GM19238 (cell line): Measurements from ENCODE around the gene GLIPR2.
"Not testable (repeated sequence)": the region's sequence is repeated elsewhere in the genome, so short reads cannot be mapped to it uniquely, and the experiment has no call there.

Source experiments
- DNase-seq: peaks from one replicate; pipeline ENCODE4 v3.0.0; 2011; ENCODE audit warnings: low spot score; ENCODE audit not compliant: insufficient read length

Gene GLIPR2

DNA sequence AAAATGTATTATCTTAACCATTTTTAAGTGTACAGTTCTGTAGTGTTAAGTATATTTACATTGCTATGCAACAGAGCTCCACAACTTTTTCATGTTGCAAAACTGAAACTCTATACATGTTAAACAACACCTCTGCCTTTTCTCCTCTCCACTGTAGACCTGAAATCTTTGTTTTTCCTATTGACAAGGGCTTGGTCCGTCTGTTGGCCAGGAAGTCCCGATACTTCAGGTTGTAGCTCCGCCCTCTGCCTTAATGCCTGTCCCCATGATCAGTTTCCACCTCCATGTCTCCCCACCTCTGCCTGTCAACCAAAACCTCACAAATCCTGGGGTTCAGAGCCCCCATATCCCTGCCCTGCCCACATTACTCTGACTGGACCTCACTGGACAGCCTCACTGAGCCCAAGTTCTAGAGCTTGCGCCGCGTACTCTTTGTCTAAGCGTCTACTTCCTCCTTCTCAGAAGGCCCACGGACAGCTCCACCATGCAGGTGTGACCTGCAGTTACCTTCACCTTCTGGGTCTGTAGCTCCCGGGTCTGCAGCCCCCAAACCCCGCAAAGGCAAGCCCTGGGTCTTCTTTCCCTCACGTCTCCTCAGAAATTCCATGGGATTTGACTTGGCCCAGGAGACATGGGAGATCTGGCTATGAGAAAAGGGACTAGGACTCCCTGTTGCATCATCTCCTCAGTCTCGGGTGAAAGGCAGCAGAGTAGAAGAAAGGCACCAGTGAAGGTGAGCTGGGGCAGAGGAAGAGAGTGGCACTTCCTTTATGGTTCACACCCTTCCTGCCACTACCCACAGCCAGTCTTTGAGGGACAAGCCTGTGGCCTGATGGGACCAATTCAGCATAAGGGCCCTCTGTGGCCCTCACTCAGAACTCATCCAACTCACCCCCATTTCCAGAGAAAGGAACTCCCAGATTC, 8.0 kb downstream of the GLIPR2 start:
- DNase-seq = no peak

DNA sequence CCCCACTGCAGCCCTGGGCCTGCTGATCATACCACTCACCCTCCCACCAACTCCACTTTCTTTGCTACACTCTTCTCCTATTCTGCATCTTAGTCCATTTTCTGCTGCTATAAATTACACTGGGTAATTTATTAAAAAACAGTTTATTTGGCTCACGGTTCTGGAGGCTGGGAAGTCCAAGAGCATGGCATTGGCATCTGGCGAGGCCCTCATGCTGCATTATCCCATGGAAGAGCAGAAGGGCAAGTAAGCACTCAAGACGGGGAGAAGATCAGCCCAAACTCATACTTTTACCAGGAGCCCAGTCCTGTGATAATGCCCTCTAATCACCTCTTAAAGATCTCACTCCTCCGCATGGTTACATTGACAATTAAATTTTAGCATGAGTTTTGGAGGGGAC, 9.4 kb downstream of the GLIPR2 start:
- no peak for DNase-seq

DNA sequence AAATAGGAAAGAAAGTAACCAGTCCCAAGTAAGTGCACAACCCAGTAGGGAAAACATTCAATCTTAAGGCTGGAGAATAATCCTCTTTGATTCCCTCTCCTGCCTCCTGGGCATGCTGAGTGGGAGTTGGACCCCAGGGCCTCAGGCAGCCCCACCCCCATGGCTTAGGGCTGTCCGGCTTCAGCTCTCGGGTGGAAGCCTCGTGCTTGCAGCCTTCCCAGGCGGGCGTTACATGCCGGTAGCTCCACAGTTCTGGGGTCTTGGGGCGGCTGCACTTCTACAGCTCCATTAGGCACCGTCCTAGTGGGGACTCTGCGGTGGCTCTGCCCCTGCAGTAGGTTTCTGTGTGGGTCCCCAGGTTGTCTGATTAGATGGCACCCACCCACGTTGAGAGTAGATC, 10.1 kb downstream of the GLIPR2 start:
- no peak for DNase-seq

DNA sequence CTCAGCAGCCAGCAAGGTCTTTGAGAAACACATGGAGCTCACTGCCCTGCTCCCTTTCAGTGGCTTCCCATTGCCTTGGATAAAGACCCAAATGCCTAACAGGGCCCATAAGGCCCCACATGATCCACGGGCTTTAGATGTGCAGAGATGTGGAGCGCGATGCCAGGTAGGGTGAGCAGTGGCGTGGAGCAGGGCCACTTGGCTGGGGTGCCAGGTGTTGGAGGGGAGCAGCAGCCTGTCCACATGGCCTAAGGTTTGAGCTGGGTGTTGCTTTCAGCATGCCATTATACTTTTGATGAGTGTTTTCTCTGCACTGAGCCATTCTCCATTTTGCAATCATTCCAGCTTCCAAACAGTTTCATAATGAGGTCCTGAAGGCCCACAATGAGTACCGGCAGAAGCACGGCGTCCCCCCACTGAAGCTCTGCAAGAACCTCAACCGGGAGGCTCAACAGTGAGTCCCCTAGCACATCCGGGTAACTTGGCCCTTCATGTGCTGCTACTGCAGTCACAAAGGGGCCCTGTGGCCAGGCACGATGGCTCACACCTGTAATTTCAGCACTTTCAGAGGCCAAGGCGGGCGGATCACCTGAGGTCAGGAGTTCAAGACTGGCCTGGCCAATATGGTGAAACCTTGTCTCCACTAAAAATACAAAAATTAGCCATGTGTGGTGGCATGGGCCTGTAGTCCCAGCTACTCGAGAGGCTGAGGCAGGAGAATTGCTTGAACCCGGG, 11.1 kb downstream of the GLIPR2 start:
- DNase-seq = no peak

DNA sequence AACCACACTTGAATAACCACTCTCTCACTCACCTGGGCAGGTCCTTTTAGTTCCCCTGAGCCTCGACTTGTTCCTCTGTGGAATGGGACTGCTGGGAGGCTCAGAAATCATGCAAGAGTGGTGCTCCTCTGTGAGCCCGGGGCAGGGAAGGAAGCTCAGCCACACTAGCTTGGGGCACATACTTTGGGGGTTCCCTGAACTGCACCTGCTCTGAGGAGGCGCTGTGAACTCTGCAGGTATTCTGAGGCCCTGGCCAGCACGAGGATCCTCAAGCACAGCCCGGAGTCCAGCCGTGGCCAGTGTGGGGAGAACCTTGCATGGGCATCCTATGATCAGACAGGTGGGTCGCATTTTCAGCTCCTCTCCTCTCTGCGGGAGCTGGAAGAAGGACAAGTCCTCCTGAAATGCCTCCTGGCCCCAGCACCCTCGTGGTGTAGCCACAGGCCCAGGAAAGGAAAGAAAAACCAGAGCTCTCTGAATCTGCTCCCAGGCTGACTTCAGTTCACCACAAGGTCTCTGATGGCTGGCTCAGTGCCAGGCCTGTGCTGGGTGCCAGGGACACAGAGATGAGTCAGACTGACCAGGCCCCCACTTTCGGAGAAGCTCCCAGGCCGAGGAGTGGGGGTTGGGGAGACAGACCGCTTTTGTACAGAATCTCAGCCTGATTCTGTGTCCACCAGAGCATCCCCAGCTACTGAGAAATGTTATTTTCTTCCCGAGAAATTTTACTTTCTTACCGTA, 11.9 kb downstream of the GLIPR2 start:
- peak; percentile 53 for DNase-seq

DNA sequence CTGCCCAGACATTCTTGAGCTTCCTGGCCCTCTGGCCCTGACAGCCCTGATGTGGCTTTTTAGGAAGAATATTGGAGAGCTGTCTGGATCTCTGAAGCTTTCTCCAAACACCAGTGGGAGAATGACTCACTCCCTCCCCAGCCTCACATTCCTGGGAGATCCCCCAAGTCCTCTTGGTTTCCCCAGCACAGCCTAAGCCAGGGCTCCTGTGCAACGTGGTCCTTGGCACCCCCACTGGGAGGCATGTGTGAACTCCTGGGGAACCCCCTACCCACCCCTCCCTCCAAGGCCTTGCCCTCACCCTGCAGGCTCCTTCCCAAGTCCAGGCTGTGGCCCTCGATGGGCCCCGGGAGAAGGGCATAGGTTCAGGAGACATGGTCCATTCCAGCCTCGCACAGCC, 12.7 kb downstream of the GLIPR2 start:
- no peak for DNase-seq

DNA sequence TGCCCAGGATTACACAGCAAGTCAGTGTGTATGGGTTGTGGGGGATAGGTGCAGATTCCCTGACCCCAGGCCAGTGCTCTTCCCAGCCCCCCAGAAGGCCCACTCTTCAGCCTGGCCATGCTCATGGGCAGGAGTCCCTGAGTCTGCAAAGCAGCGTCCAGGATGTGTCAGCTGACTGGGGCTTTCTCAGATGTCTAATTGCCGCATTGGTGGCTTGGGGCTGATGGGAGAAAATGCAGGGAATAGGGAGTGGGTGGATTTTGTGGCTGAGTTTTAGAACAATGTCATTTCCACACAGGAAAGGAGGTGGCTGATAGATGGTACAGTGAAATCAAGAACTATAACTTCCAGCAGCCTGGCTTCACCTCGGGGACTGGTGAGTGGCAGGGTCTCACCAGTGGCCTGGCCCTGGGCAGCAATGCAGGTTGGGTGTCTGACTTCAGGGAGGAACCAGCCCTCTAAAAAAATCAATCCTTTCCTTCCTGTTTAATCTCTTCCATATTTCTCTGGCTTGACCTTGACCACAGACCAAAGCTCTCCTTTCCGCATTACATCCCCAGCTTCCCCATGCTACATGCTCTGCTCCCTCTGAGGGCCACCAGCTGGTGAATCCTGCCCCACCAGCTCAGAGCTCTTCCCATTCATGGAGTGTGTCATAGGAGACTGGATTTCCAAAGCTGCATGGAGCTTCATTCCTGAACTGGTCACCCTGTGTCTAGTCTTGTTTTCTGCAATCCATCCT, 14.2 kb downstream of the GLIPR2 start:
- no peak for DNase-seq

DNA sequence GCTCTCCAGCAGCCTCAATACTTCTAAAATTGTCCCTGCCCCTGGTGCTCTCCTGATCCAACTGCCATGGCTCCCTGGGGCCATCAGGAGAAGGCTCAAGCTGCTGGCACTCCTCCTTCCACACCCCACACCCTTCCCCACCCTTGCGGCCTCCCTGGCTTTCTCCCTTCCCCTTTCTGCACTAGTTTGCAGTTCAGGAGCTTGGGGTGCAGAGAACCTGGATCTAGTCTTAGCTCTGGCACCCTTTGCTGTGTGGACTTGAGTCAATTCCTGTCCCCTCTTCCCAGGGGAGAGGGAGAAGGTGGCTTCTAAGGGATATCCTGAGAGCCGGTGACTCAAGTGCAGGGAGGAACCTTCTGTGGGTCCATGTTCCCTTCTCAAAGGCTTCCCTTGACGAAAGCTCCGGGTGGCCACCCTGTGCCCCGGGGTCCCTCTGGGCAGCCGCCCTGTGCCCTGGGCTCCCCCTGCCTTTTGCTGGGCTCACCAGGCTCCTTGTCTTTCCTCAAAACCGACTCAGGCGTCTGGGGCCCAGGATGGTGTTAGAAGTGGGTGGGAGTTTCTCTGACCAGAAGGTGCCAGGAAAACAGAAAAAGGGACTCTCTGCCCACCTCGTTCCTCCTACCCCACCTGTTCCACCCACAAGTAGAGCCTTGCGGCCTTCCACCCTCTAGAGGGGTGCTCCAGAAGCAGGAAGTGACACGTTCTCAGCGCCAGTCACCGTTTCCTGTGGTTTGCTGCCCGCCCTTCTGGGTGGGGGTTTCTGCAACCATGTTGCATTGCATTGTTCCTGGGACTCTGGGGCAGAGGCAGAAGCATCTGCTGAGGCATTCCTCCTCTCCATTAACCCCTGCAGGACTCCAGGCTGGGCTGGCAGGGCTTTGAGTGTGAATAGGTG, 15.0 kb downstream of the GLIPR2 start:
- peak; percentile 77 for DNase-seq

DNA sequence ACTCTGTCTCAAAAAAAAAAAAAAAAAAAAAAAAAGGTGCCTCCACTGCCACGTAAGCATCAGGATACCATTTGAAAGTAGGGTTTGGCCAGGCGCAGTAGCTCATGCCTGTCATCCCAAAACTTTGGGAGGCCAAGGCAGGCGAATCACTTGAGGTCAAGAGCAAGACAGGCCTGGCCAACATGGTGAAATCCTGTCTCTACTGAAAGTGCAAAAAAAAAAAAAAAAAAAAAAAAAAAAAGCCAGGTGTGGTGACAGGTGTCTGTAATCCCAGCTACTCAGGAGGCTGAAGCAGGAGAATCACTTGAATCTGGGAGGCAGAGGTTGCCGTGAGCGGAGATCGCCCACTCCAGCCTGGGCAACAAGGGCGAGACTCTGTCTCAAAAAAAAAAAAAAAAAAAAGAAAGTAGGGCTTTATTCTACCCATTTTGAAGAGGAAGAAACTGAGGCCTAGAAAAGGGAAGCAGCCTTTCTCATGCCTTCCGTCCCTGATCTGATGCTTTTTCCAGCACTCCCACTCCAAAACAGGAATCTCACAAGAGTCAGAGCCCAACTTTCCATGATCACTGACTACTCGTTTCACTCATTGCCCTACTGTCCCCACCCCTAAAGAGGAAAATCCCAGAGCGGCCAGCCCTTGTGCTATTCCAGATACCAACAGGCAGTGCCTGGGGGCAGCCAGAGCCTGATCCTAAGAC, 16.4 kb downstream of the GLIPR2 start:
- no peak for DNase-seq

DNA sequence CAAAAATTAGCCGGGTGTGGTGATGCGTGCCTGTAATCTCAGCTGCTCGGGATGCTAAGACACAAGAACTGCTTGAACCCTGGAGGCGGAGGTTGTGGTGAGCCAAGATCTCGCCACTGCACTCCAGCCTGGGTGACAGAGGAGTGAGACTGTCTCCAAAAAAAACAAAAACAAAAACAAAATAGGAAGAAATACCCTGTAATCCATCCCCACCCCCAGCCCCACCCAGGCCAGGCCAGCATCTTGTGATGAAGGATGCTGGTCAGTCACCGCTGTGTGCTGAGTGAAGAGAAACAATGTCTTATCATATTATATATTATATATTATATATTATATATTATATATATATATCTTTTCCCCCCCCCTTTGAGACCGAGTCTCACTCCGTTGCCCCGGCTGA, 17.2 kb downstream of the GLIPR2 start:
- no peak for DNase-seq

DNA sequence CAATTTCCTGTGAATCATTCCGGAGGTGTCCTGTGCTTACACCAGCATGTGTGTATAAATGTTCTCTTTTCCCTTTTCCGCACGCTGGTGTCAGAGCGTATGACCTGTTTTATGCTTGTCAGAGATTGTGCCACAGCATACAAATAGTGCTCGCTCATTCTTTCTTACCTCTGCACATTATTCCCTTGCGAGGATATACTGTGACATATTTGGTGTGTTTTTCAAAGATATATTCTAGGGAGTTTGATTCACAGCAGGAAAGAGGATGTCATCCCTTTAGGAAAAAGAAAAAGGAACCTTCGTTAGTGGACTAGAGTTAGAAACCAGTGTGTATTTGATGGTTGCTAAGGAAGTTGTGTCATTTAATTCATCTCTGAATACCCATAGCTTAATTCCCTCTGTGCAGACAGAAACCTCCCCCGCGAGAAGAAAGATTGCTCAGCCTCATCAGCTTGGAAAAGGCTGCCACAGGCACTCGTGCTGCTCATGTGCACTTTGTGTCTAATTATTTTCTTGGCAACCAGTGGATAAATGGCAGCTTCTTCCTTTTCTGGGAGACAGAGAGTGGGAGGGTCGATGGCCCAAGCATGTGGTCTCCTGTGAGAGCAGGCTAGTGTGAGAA, 17.9 kb downstream of the GLIPR2 start:
- no peak for DNase-seq

DNA sequence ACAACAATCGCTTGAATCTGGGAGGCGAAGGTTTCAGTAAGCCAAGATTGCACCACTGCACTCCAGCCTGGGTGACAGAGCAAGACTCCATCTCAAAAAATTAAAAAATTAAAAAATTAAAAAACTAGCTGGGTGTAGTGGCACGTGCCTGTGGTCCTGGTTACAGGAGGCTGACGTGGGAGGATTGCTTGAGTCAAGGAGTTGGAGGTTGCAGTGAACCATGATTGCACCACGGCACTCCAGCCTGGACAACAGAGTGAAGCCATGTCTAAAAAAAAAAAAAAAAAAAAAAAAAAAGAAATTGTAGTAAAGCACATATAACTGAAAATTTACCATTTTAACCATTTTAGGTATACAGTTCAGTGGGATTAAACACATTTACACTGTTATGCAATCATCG, 19.6 kb downstream of the GLIPR2 start:
- DNase-seq = no peak

DNA sequence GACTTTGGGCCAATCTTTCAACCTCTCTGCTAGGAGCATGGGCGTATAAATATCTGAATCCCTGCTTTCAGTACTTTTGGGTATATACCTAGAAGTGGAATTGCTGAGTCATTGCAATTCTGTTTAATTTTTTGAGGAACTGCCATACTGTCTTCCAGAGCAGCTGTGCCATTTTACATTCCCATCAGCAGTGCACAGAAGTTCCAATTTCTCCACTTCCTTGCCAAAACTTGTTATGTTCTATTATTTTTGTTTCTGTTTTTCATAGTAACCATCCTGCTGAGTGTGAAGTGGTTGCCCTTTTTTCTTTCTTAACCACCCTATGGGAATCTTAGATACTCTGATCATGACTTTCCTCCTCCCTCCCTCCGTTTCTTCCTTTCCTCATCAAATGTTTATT, 21.6 kb downstream of the GLIPR2 start:
- no peak for DNase-seq

DNA sequence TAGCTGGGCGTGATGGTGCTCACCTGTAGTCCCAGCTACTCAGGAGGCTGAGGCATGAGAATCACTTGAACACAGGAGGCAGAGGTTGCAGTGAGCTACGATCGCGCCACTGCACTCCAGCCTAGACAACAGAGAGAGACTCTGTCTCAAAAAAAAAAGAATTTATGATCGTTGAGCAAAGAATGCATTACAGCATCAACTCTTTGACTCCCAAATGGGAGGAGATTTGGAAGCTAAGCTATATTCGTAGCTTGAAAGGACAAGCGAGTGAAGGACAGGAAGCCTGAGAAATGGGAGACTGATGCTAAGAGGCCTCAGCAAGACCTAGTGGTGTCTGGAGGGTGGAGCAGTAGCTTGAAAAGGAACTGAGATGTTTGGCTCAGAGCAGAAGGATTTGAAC, 22.4 kb downstream of the GLIPR2 start:
- DNase-seq = no peak

DNA sequence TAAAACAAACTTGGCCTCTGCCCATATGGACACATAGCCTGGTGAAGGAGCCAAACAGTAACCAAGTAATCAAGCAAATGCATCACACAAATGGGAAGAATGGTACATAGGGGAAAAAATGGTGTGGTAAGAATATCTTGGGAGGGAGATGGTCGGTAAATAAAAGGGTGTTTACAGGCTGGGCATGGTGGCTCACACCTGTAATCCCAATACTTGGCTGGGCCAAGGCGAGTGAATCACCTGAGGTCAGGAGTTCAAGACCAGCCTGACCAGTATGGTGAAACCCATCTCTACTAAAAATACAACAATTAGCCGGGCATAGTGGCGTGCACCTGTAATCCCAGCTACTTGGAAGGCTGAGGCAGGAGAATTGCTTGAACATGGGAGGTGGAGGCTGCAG, 23.0 kb downstream of the GLIPR2 start:
- DNase-seq = not testable (repeated sequence)

DNA sequence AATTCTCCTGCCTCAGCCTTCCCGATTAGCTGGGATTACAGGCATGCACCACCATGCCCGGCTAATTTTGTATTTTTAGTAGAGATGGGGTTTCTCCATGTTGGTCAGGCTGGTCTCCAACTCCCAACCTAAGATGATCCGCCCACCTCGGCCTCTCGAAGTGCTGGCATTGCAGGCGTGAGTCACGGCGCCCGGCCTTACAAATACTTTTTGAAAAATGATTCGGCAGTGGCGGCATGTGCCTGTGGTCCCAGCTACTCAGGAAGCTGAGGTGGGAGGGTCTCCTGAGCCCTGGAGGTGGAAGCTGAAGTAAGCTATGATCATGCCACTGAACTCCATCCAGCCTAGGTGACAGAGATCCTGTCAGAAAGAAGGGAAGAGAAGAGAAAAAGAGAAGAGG, 23.6 kb downstream of the GLIPR2 start:
- not testable (repeated sequence) for DNase-seq

DNA sequence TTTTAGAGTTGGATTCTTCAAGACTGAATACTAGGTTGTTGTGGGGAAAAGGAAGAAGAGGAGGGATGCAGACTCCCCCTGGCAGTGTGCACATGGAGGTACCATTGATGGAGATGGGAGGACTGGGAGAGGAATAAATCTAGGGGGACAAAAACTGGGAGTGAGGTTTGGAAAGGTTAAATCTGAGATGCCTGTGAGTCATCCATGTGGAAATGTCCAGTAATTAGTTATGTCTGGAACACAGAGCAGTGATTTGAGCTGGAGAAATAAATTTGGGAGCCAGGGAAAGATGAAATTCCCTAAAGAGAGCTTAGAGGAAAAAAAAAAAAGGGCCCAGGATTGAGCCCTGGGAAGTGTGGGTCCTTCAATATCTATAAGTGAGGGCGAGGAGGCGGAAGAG, 24.7 kb downstream of the GLIPR2 start:
- no peak for DNase-seq

DNA sequence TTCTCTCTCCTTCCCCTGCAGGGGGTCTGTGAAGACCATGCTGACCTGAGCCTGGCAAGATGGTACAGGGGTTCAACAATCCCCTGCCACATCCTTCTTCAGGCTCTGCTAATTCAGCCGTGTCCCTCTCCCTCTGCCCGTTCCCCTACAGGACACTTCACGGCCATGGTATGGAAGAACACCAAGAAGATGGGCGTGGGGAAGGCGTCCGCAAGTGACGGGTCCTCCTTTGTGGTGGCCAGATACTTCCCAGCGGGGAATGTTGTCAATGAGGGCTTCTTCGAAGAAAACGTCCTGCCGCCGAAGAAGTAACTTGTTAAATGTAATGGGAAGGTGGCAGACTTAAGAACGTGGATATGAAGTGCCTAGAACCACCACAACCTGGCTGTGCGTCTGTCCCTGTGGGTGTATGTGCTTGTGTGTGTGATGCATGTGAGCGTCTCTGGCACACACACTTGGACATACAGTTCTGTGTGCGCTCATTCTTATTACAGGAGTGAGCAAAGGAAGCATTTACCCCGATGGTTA, 25.7 kb downstream of the GLIPR2 start:
- no peak for DNase-seq
